Smooth muscle cell (in vitro differentiated cells): ENCODE results near the gene RASA3. TPM values are rescaled to one million over a fixed set of nuclear protein-coding genes. Genes with fewer than 3 reads are reported as not detected.

Experiments used
- DNase-seq: peaks from one replicate; lab custom pipeline; 2025; ENCODE audit not compliant: unreplicated experiment; lab: John Stamatoyannopoulos, UW
- H2AFZ ChIP-seq: fragments of 200-600 bp; sonication (generic); 2 replicates; pipeline ENCODE4 v1.6.0; 2016; ENCODE audit warnings: antibody characterized with exemption, low read depth, mild to moderate bottlenecking
- H3F3A ChIP-seq: fragments of 200-600 bp; sonication (generic); 2 replicates; pipeline ENCODE4 v1.6.0; 2017; ENCODE audit warnings: antibody characterized with exemption, low read depth
- H3K27ac ChIP-seq: fragments of 200-600 bp; sonication (generic); 2 replicates; pipeline ENCODE4 v1.5.1; 2016; ENCODE audit warnings: low read depth, mild to moderate bottlenecking
- H3K27me3 ChIP-seq: fragments of 200-600 bp; sonication (generic); 2 replicates; pipeline ENCODE4 v1.6.1; 2016; ENCODE audit warnings: low read depth, mild to moderate bottlenecking
- H3K36me3 ChIP-seq: fragments of 200-600 bp; sonication (generic); 2 replicates; pipeline ENCODE4 v1.5.1; 2016; ENCODE audit warnings: low read depth
- H3K4me1 ChIP-seq: fragments of 200-600 bp; sonication (generic); 2 replicates; pipeline ENCODE4 v1.5.1; 2016; ENCODE audit warnings: low read depth
- H3K4me2 ChIP-seq: fragments of 200-600 bp; sonication (generic); 2 replicates; pipeline ENCODE4 v1.6.0; 2016; ENCODE audit warnings: mild to moderate bottlenecking
- H3K4me3 ChIP-seq: fragments of 200-600 bp; sonication (generic); 2 replicates; pipeline ENCODE4 v1.5.1; 2016; ENCODE audit warnings: mild to moderate bottlenecking
- H3K79me2 ChIP-seq: fragments of 200-600 bp; sonication (generic); 2 replicates; pipeline ENCODE4 v1.6.0; 2016; ENCODE audit warnings: low read depth, mild to moderate bottlenecking
- H3K9ac ChIP-seq: fragments of 200-600 bp; sonication (generic); 2 replicates; pipeline ENCODE4 v1.6.0; 2016; ENCODE audit warnings: low read depth
- H3K9me3 ChIP-seq: fragments of 200-600 bp; sonication (generic); replicated peaks from 2 replicates; pipeline ENCODE4 v1.5.1; 2016; ENCODE audit warnings: low read depth
- H4K20me1 ChIP-seq: fragments of 200-600 bp; sonication (generic); 2 replicates; pipeline ENCODE4 v1.6.0; 2016; ENCODE audit warnings: low read depth
- CTCF ChIP-seq: fragments of 200-600 bp; sonication (generic); IDR thresholded peaks from 2 replicates; pipeline ENCODE4 v1.5.1; 2017; ENCODE audit warnings: borderline replicate concordance, mild to moderate bottlenecking, antibody characterized with exemption; ENCODE audit not compliant: insufficient read depth, poor library complexity, severe bottlenecking
- WGBS: methylation state at CpG from one replicate; pipeline ENCODE4 v1.1.7; 2016; ENCODE audit warnings: low lambda C conversion rate; 5-methylcytosine and 5-hydroxymethylcytosine counted together
- polyA plus RNA-seq: library from polyadenylated mRNA; unstranded; fragments of >200 nt; fragmentation: Nextera tagmentation; extraction: Ambion mirVana; gene quantifications from 2 replicates; pipeline ENCODE4 v1.2.1, GENCODE V29; 2016
- total RNA-seq: library from RNA; depleted of rRNA; stranded (reverse); fragments of >200 nt; gene quantifications from 2 replicates; pipeline ENCODE4 v1.2.3, GENCODE V29; 2014

The RASA3 gene
- total and polyA plus RNA-seq, 2 experiments from 2014 or later = 21.3 to 26.8 TPM

GRCh38 chr13:114167426-114167825, 35.0 kb upstream of the RASA3 start:
- H2AFZ ChIP-seq = no peak overlapping the region
- no peak overlapping the region for H3K4me3 ChIP-seq
- H3K27me3 ChIP-seq = no peaks in the 10 kb centered on the region
- no peak overlapping the region for H3K4me2 ChIP-seq
- TF ChIP-seq CTCF = no peak
- no peaks in the 10 kb centered on the region for H3F3A ChIP-seq
- no peaks in the 10 kb centered on the region for H3K79me2 ChIP-seq
- no peaks in the 10 kb centered on the region for H3K9me3 ChIP-seq
- H3K36me3 ChIP-seq = no peaks in the 10 kb centered on the region
- H3K4me1 ChIP-seq = no peaks in the 10 kb centered on the region
- no peak overlapping the region for H3K27ac ChIP-seq
- no peak overlapping the region for H3K9ac ChIP-seq
- H4K20me1 ChIP-seq = no peaks in the 10 kb centered on the region
- no peak for DNase-seq
- WGBS = 88% methylated on average over 5 of the region's 5 CpGs

- Histone ChIP-seq H3K9me3 (no peaks in the 10 kb centered on the region), H3F3A (no peaks in the 10 kb centered on the region), H4K20me1 (no peaks in the 10 kb centered on the region), H2AFZ (no peak overlapping the region), H3K4me3 (no peak overlapping the region), H3K4me2 (no peak overlapping the region), H3K27me3 (no peaks in the 10 kb centered on the region), H3K9ac (no peak overlapping the region), H3K79me2 (no peaks in the 10 kb centered on the region), H3K4me1 (no peaks in the 10 kb centered on the region), H3K27ac (no peak overlapping the region), H3K36me3 (no peaks in the 10 kb centered on the region)
- no peak for DNase-seq
- WGBS = 91% methylated on average over 20 of the region's 20 CpGs
- TF ChIP-seq CTCF = no peak
Measured at GRCh38 chr13:114166381-114167131, 34.1 kb upstream of the RASA3 start.

GRCh38 chr13:114164681-114165429, 32.4 kb upstream of the RASA3 start:
- Histone ChIP-seq H3K36me3 (no peaks in the 10 kb centered on the region), H2AFZ (no peak overlapping the region), H3K27me3 (no peaks in the 10 kb centered on the region), H3K9me3 (no peaks in the 10 kb centered on the region), H3K4me1 (no peaks in the 10 kb centered on the region), H3K4me3 (no peak overlapping the region), H3K79me2 (no peaks in the 10 kb centered on the region), H3F3A (no peaks in the 10 kb centered on the region), H4K20me1 (no peaks in the 10 kb centered on the region), H3K9ac (no peak overlapping the region), H3K27ac (no peak overlapping the region), H3K4me2 (no peak overlapping the region)
- no peak for DNase-seq
- 91% methylated on average over 21 of the region's 26 CpGs for WGBS
- no peak for TF ChIP-seq CTCF
